Measurements from ENCODE around the gene GALNT2. TPM values are rescaled to one million over a fixed set of nuclear protein-coding genes. Genes with fewer than 3 reads are reported as not detected.

Gene GALNT2
- total and polyA plus RNA-seq, 9 of the 15 experiments (the other 6 are each of a cell fraction or from before 2014, with no cell fraction given) = 1.6 to 106 (median 51.9) TPM

GRCh38 chr1:230156068-230156467 is 89.0 kb downstream of the GALNT2 start (continued):
- TF ChIP-seq, protein P1, sequence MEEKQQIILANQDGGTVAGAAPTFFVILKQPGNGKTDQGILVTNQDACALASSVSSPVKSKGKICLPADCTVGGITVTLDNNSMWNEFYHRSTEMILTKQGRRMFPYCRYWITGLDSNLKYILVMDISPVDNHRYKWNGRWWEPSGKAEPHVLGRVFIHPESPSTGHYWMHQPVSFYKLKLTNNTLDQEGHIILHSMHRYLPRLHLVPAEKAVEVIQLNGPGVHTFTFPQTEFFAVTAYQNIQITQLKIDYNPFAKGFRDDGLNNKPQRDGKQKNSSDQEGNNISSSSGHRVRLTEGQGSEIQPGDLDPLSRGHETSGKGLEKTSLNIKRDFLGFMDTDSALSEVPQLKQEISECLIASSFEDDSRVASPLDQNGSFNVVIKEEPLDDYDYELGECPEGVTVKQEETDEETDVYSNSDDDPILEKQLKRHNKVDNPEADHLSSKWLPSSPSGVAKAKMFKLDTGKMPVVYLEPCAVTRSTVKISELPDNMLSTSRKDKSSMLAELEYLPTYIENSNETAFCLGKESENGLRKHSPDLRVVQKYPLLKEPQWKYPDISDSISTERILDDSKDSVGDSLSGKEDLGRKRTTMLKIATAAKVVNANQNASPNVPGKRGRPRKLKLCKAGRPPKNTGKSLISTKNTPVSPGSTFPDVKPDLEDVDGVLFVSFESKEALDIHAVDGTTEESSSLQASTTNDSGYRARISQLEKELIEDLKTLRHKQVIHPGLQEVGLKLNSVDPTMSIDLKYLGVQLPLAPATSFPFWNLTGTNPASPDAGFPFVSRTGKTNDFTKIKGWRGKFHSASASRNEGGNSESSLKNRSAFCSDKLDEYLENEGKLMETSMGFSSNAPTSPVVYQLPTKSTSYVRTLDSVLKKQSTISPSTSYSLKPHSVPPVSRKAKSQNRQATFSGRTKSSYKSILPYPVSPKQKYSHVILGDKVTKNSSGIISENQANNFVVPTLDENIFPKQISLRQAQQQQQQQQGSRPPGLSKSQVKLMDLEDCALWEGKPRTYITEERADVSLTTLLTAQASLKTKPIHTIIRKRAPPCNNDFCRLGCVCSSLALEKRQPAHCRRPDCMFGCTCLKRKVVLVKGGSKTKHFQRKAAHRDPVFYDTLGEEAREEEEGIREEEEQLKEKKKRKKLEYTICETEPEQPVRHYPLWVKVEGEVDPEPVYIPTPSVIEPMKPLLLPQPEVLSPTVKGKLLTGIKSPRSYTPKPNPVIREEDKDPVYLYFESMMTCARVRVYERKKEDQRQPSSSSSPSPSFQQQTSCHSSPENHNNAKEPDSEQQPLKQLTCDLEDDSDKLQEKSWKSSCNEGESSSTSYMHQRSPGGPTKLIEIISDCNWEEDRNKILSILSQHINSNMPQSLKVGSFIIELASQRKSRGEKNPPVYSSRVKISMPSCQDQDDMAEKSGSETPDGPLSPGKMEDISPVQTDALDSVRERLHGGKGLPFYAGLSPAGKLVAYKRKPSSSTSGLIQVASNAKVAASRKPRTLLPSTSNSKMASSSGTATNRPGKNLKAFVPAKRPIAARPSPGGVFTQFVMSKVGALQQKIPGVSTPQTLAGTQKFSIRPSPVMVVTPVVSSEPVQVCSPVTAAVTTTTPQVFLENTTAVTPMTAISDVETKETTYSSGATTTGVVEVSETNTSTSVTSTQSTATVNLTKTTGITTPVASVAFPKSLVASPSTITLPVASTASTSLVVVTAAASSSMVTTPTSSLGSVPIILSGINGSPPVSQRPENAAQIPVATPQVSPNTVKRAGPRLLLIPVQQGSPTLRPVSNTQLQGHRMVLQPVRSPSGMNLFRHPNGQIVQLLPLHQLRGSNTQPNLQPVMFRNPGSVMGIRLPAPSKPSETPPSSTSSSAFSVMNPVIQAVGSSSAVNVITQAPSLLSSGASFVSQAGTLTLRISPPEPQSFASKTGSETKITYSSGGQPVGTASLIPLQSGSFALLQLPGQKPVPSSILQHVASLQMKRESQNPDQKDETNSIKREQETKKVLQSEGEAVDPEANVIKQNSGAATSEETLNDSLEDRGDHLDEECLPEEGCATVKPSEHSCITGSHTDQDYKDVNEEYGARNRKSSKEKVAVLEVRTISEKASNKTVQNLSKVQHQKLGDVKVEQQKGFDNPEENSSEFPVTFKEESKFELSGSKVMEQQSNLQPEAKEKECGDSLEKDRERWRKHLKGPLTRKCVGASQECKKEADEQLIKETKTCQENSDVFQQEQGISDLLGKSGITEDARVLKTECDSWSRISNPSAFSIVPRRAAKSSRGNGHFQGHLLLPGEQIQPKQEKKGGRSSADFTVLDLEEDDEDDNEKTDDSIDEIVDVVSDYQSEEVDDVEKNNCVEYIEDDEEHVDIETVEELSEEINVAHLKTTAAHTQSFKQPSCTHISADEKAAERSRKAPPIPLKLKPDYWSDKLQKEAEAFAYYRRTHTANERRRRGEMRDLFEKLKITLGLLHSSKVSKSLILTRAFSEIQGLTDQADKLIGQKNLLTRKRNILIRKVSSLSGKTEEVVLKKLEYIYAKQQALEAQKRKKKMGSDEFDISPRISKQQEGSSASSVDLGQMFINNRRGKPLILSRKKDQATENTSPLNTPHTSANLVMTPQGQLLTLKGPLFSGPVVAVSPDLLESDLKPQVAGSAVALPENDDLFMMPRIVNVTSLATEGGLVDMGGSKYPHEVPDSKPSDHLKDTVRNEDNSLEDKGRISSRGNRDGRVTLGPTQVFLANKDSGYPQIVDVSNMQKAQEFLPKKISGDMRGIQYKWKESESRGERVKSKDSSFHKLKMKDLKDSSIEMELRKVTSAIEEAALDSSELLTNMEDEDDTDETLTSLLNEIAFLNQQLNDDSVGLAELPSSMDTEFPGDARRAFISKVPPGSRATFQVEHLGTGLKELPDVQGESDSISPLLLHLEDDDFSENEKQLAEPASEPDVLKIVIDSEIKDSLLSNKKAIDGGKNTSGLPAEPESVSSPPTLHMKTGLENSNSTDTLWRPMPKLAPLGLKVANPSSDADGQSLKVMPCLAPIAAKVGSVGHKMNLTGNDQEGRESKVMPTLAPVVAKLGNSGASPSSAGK (IDR thresholded peaks at IDR 0.05) = no peak
- TF ChIP-seq U2AF2 (optimal IDR thresholded peaks at IDR 0.05; ENCODE audit: low read depth, low read length) (no peak), POLR3A (IDR thresholded peaks at IDR 0.05; ENCODE audit: borderline replicate concordance, extremely low read depth, insufficient read depth, insufficient read length) (no peak), ZNF449 (CRISPR knock-in tag; IDR thresholded peaks at IDR 0.05) (no peak), TCF15 (CRISPR knock-in tag; IDR thresholded peaks at IDR 0.05) (no peak), ERF (CRISPR knock-in tag; IDR thresholded peaks at IDR 0.05) (no peak), FOXK2 (conservative IDR thresholded peaks at IDR 0.05 in 1 of 2, IDR thresholded peaks at IDR 0.05 in 1 of 2; ENCODE audit: low read depth in 2 of 2) (peak; percentile 46 to 48; a peak in 3 of 4 replicates), POLR2H (tag; IDR thresholded peaks at IDR 0.05; ENCODE audit: low read depth) (no peak)
- TF ChIP-seq, protein P2, sequence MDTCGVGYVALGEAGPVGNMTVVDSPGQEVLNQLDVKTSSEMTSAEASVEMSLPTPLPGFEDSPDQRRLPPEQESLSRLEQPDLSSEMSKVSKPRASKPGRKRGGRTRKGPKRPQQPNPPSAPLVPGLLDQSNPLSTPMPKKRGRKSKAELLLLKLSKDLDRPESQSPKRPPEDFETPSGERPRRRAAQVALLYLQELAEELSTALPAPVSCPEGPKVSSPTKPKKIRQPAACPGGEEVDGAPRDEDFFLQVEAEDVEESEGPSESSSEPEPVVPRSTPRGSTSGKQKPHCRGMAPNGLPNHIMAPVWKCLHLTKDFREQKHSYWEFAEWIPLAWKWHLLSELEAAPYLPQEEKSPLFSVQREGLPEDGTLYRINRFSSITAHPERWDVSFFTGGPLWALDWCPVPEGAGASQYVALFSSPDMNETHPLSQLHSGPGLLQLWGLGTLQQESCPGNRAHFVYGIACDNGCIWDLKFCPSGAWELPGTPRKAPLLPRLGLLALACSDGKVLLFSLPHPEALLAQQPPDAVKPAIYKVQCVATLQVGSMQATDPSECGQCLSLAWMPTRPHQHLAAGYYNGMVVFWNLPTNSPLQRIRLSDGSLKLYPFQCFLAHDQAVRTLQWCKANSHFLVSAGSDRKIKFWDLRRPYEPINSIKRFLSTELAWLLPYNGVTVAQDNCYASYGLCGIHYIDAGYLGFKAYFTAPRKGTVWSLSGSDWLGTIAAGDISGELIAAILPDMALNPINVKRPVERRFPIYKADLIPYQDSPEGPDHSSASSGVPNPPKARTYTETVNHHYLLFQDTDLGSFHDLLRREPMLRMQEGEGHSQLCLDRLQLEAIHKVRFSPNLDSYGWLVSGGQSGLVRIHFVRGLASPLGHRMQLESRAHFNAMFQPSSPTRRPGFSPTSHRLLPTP (IDR thresholded peaks at IDR 0.05; ENCODE audit: borderline replicate concordance, extremely low read depth, insufficient read length) = no peak
- TF ChIP-seq, protein P3, sequence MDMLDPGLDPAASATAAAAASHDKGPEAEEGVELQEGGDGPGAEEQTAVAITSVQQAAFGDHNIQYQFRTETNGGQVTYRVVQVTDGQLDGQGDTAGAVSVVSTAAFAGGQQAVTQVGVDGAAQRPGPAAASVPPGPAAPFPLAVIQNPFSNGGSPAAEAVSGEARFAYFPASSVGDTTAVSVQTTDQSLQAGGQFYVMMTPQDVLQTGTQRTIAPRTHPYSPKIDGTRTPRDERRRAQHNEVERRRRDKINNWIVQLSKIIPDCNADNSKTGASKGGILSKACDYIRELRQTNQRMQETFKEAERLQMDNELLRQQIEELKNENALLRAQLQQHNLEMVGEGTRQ (CRISPR knock-in tag; IDR thresholded peaks at IDR 0.05) = no peak

Measured in K562 (cell line).